A549 (cell line): ENCODE measurements around the gene GPR149.

Experiments used
- ESRRA ChIP-seq: fragments of 150-350 bp; IDR thresholded peaks from 2 replicates; pipeline ENCODE4 v1.6.1; 2014; ENCODE audit warnings: mild to moderate bottlenecking, low read length, borderline replicate concordance
- KDM1A ChIP-seq: fragments of 200-600 bp; sonication (generic); IDR thresholded peaks from 2 replicates; pipeline ENCODE4 v1.6.1; 2016; ENCODE audit warnings: low read depth, mild to moderate bottlenecking
- RCOR1 ChIP-seq: fragments of 150-350 bp; IDR thresholded peaks from 2 replicates; pipeline ENCODE4 v1.6.1; 2014; ENCODE audit warnings: antibody characterized with exemption, low read length, low read depth
- REST ChIP-seq: fragments of 200-600 bp; sonication (generic); IDR thresholded peaks from 2 replicates; pipeline ENCODE4 v1.6.1; 2016; ENCODE audit warnings: antibody characterized with exemption, mild to moderate bottlenecking, moderate library complexity
- TF ChIP-seq, protein P1 (sequence below): IDR thresholded peaks from 2 replicates; pipeline ENCODE4 v1.6.1; 2012
- TF ChIP-seq, protein P2 (sequence below): fragments of >200 bp; sonication (Bioruptor Twin); formaldehyde crosslinking; IDR thresholded peaks from 3 replicates; pipeline ENCODE4 v1.5.1; 2016
- TF ChIP-seq, protein P3 (sequence below): fragments of 150-350 bp; IDR thresholded peaks from 2 replicates; pipeline ENCODE4 v1.6.1; 2014; ENCODE audit warnings: low read depth, mild to moderate bottlenecking, low read length

DNA sequence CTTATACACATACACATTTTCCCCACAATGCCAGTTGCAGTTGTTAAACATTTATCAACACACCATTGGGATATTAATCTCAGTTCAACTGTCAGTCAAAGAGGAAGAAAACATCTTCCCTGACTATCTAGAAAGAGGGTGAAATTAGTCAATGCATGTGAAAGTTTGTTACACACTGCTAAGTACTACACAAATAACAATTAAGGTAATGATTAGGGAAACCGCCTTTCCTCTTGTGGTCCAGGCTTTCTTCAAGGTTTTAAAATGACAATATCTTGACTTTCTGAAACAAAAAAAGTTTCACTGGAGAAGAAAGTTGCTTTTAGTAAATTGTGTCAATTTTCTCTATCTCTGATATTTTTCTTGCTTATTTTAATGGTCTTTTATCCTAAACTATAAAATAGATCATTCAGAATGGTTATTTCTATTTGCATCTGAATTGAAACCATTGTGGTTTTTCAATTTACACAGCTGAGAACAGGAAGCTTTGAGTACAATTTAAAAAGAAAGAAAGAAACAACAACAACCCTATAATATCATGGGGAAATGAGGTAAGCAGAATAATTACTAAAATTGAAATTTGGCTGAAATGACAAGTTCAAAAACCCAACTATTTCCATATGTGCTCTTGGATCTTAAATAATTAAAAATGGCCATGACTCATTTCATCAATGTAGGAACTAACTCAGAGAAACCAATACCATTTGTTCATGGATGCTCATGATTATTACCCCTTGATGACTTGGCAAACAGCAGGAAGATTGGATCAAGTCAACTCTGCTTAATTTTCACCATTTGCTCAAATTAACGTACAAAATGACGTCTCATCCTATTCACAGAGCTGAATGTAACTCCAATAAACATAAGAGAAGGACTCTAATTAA, 31.7 kb downstream of the GPR149 start:
- TF ChIP-seq KDM1A: no peak
- TF ChIP-seq, protein P1, sequence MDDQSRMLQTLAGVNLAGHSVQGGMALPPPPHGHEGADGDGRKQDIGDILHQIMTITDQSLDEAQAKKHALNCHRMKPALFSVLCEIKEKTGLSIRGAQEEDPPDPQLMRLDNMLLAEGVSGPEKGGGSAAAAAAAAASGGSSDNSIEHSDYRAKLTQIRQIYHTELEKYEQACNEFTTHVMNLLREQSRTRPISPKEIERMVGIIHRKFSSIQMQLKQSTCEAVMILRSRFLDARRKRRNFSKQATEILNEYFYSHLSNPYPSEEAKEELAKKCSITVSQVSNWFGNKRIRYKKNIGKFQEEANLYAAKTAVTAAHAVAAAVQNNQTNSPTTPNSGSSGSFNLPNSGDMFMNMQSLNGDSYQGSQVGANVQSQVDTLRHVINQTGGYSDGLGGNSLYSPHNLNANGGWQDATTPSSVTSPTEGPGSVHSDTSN: no peak
- TF ChIP-seq, protein P2, sequence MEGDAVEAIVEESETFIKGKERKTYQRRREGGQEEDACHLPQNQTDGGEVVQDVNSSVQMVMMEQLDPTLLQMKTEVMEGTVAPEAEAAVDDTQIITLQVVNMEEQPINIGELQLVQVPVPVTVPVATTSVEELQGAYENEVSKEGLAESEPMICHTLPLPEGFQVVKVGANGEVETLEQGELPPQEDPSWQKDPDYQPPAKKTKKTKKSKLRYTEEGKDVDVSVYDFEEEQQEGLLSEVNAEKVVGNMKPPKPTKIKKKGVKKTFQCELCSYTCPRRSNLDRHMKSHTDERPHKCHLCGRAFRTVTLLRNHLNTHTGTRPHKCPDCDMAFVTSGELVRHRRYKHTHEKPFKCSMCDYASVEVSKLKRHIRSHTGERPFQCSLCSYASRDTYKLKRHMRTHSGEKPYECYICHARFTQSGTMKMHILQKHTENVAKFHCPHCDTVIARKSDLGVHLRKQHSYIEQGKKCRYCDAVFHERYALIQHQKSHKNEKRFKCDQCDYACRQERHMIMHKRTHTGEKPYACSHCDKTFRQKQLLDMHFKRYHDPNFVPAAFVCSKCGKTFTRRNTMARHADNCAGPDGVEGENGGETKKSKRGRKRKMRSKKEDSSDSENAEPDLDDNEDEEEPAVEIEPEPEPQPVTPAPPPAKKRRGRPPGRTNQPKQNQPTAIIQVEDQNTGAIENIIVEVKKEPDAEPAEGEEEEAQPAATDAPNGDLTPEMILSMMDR: no peak
- no peak for TF ChIP-seq REST
- TF ChIP-seq, protein P3, sequence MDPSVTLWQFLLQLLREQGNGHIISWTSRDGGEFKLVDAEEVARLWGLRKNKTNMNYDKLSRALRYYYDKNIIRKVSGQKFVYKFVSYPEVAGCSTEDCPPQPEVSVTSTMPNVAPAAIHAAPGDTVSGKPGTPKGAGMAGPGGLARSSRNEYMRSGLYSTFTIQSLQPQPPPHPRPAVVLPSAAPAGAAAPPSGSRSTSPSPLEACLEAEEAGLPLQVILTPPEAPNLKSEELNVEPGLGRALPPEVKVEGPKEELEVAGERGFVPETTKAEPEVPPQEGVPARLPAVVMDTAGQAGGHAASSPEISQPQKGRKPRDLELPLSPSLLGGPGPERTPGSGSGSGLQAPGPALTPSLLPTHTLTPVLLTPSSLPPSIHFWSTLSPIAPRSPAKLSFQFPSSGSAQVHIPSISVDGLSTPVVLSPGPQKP: no peak
- no peak for TF ChIP-seq RCOR1
- no peak for TF ChIP-seq ESRRA
